ENCODE measurements around the gene C1orf56.
A peak's percentile ranks its signal among the peaks of the same experiment; 100 is the strongest.
"Not testable (repeated sequence)": the region's sequence is repeated elsewhere in the genome, so short reads cannot be mapped to it uniquely, and the experiment has no call there.

Gene C1orf56

GRCh38 chr1:151065089-151065645 is 17.6 kb downstream of the C1orf56 start:
- DNase-seq, result peak; percentile 23

GRCh38 chr1:151067185-151067584 is 19.6 kb downstream of the C1orf56 start:
- no peak for DNase-seq

GRCh38 chr1:151069103-151069486 is 21.5 kb downstream of the C1orf56 start:
- DNase-seq, result no peak

- DNase-seq, result peak; percentile 97
Observed at GRCh38 chr1:151070474-151071276, 23.1 kb downstream of the C1orf56 start, which contains the start of gene GABPB2. Gene GABPB2 (plus strand): TSS chr1:151070761. CDS start chr1:151088190, 17,429 bp downstream.

- no peak for DNase-seq
Observed at GRCh38 chr1:151072224-151072623, 24.7 kb downstream of the C1orf56 start.

GRCh38 chr1:151085953-151086559 is 38.5 kb downstream of the C1orf56 start:
- DNase-seq, result peak; percentile 77

GRCh38 chr1:151097426-151097825 is 49.9 kb downstream of the C1orf56 start:
- not testable (repeated sequence) for DNase-seq

- no peak for DNase-seq
Observed at GRCh38 chr1:151098126-151098525, 50.6 kb downstream of the C1orf56 start.

All from NCI-H69 (cell line).